ENCODE measurements around the gene LGALS4.
"Not testable (repeated sequence)": the region's sequence is repeated elsewhere in the genome, so short reads cannot be mapped to it uniquely, and the experiment has no call there.

LGALS4 gene

DNA sequence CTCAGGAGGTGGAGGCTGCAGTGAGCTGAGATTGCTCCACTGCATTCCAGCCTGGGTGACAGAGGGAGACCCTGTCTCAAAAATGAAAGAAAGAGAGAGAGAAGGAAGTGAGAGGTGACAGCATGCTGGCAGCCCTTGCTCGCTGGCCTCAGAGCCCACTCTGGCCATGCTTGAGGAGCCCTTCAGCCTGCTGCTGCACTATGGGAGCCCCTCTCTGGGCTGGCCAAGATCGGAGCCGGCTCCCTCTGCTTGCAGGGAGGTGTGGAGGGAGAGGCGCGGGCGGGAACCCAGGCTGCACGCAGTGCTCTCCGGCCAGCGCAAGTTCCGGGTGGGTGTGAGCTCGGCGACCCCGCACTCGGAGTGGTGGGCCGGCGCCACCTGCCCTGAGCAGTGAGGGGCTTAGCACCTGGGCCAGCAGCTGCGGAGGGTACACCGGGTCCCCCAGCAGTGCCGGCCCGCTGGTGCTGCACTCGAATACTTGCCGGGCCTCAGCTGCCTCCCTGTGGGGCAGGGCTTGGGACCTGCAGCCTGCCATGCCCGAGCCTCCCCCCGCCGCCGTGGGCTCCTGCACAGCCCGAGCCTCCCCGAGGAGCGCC is 8.6 kb upstream of the LGALS4 start:
- DNase-seq (ENCODE audit: low read depth, low spot score): not testable (repeated sequence)

- no peak for DNase-seq (ENCODE audit: low read depth, low spot score)
Observed at GRCh38 chr19:38819231-38819920, 6.6 kb upstream of the LGALS4 start.

GRCh38 chr19:38817081-38817480 is 4.3 kb upstream of the LGALS4 start:
- DNase-seq (ENCODE audit: low read depth, low spot score): no peak

DNA sequence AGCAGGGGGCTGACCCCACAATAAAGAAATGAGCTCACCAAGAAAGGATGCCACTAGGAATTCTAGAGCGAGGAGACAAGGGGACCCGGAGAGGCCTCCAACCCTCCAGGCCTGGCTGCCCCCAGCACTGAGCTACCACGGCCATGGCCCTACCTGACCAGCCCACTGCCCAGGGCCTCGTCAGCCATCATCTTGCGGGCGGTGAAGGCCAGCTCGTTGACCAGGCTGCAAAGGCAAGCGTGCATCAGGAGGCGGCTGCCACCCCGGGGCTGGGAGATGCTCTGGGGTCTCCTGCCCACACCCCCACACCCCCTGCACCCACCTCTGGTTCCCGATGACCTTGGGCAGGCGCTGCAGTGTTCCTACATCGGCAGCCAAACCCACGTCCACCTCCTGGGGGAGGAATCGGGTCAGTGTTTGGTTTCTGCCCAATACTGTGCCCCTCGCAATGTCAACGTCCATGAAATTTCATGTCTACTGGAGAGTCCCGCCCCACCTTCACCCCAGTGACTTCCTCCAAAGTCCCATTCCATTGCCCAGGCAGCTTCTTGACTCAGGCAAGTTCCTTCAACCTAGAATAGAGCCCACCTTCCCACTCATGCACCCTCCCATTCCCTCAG is 3.5 kb upstream of the LGALS4 start:
- no peak for DNase-seq (ENCODE audit: low read depth, low spot score)

DNA sequence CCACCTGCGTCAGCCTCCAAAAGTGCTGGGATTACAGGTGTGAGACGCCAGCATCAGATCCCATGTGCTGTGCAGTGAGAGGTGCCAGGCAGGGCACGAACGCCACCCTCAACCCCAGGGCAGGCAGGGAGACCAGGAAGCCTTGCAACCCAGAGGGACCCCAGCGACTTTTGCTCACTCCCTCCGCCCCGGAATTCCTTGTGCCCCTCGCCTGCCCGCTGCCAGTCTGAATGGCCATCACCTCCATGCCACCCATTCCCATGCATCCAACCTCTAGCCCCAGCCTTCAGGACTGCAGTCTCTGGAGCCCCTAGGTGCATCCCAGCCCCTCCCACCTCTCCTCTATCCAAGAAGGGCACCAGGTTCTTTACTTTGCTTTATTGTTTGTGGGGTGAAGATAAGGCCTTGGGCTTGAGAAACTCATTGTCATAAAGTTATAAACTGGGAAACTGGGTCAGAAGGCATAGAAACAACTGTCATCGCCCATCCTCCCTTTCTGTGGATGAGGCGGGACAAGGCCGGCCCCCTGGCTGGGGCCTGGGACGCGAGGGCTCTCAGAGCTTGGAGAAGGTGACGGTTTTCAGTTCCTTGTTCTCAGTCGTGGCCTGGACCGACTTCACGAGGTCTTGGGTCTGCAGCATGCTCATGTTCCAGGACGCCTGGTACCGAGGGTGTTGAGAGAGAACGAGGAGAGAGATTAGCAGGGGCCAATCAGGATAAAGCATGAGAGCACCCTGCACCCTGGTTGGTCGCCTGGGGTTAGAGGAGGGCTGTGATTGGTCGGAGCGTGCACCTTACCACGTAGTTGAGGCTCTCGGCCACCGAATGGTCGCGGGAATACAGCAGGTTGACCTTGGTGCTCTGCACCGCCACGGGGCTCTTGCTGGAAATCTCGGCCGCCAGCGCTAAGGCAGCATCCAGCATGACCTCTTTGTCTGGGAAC is 2.6 kb upstream of the LGALS4 start:
- DNase-seq (ENCODE audit: low read depth, low spot score): no peak

GRCh38 chr19:38813932-38814331 is 1.2 kb upstream of the LGALS4 start:
- not testable (repeated sequence) for DNase-seq (ENCODE audit: low read depth, low spot score)

- DNase-seq (ENCODE audit: low read depth, low spot score): no peak
Observed at GRCh38 chr19:38813323-38813722, 578 bp upstream of the LGALS4 start.

- no peak for DNase-seq (ENCODE audit: low read depth, low spot score)
Observed at GRCh38 chr19:38812009-38812840, 520 bp downstream of the LGALS4 start.

- no peak for DNase-seq (ENCODE audit: low read depth, low spot score)
Observed at GRCh38 chr19:38809592-38810252, 3.0 kb downstream of the LGALS4 start.

DNA sequence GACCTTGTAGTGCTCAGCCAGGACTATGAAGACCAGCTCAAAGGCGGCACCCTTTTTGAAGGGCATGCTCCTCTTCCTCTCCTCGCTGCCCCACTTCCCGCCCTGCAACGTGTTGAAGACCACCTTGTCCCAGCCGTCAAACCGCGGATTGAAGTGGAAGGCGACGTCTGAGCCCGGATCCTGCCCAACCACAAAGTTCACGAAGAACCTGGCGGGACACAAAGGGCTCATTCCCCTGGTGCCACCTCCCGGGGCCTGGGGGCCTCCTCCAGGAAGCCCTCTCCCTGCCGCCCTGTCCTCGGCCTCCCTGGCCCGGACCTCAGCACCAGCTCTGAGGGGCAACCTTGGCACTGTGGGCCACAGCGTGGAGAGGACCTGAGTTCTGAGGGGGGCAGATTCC is 4.0 kb downstream of the LGALS4 start:
- no peak for DNase-seq (ENCODE audit: low read depth, low spot score)

DNA sequence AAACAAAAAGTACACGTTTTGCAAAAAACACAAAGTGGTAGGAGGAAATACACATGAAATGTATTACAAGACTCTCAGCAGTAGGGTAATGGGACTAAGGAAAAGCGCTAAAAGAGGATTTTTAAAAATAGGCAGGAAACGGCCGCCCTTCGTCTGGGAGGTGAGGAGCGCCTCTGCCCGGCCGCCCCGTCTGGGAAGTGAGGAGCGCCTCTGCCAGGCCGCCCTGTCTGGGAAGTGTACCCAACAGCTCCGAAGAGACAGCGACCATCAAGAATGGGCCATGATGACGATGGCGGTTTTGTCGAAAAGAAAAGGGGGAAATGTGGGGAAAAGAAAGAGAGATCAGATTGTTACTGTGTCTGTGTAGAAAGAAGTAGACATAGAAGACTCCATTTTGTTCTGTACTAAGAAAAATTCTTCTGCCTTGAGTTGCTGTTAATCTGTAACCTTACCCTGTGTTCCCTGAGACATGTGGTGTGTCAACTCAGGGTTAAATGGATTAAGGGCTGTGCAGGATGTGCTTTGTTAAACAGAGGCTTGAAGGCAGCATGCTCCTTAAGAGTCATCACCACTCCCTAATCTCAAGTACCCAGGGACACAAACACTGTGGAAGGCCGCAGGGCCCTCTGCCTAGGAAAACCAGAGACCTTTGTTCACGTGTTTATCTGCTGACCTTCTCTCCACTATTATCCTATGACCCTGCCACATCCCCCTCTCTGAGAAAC is 5.2 kb downstream of the LGALS4 start:
- not testable (repeated sequence) for DNase-seq (ENCODE audit: low read depth, low spot score)

DNA sequence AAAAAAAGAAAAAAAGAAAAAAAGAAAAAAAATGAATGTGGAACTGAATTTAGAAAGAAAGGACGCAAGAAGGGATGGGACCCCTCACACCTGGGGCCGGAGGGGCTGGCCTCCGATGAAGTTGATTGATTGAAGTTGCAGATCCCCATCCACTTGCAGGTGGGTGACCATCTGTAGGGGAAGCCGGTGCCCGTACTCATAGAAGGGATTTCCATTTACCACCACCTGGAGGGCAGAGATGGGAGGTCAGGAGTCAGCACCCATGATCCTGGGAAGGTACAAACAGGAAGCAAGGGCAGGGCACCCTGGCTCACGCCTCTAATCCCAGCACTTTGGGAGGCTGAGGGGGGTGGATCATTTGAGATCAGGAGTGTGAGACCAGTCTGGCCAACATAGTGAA is 6.4 kb downstream of the LGALS4 start:
- DNase-seq (ENCODE audit: low read depth, low spot score): no peak

DNA sequence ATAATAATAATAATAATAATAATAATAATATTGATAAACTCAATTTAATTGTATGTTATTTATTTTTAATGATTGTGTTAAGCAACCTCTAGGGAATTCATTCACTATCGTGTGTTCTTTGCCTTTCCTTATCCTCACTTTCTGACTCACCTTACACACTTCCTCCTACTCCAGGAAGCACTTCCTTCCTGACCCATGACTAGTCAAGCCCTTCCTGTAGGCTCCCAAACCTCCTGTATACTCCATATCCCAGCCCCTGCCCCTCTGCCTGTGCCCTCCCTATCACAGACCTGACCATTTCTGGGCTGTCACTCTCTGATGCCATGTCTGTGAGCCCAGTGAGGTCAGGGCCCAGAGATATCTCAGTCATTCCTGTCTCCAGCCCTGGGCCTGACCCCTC is 7.6 kb downstream of the LGALS4 start:
- DNase-seq (ENCODE audit: low read depth, low spot score): no peak

DNA sequence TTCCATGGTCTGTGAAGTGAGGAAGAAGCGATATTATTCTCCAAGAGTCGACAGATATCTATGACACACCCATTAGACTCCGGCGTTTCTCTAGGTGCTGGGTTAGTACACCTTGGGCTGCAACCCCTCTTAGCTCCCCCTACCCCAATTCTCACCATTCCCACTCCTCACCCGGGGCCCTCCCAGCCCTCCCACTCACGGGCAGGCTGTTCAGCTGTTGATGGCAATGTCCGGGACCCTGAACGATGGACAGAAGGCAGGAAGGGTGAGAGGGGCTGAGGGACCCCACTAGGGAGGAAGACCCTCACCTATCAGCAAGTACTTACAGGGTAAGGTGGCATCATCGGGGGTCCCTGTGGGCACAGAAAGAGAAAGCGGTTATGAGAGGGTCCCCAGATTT is 9.2 kb downstream of the LGALS4 start:
- DNase-seq (ENCODE audit: low read depth, low spot score): no peak

GRCh38 chr19:38801359-38802095 is 11.2 kb downstream of the LGALS4 start:
- DNase-seq (ENCODE audit: low read depth, low spot score): no peak

GRCh38 chr19:38800577-38801347 is 12.0 kb downstream of the LGALS4 start:
- no peak for DNase-seq (ENCODE audit: low read depth, low spot score)

DNA sequence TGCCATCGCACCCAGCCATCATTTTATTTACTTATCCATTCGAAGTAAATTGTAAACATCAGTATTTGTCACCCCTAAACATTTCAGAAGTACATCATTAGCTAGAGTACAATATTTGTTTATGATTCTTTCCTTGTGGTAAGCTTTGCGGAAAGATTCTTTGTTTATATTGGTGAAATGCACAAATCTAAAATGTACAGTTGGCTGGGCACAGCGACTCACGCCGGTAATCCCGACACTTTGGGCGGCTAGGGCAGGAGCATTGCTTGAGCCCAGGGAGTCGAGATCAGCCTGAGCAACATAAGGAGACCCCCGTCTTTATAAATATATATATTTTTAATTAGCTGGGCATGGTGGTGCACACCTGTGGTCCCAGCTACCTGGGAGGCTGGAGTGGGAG is 13.6 kb downstream of the LGALS4 start:
- DNase-seq (ENCODE audit: low read depth, low spot score): no peak

- not testable (repeated sequence) for DNase-seq (ENCODE audit: low read depth, low spot score)
Observed at GRCh38 chr19:38797781-38798180, 15.0 kb downstream of the LGALS4 start.
